ENCODE results near the gene SCAI. TPM values are rescaled to one million over a fixed set of nuclear protein-coding genes. Genes with fewer than 3 reads are reported as not detected.

Gene SCAI
- total and polyA plus RNA-seq, 9 of the 15 experiments (the other 6 are each of a cell fraction or from before 2014, with no cell fraction given): 0.70 to 12.4 (median 4.2) TPM

DNA sequence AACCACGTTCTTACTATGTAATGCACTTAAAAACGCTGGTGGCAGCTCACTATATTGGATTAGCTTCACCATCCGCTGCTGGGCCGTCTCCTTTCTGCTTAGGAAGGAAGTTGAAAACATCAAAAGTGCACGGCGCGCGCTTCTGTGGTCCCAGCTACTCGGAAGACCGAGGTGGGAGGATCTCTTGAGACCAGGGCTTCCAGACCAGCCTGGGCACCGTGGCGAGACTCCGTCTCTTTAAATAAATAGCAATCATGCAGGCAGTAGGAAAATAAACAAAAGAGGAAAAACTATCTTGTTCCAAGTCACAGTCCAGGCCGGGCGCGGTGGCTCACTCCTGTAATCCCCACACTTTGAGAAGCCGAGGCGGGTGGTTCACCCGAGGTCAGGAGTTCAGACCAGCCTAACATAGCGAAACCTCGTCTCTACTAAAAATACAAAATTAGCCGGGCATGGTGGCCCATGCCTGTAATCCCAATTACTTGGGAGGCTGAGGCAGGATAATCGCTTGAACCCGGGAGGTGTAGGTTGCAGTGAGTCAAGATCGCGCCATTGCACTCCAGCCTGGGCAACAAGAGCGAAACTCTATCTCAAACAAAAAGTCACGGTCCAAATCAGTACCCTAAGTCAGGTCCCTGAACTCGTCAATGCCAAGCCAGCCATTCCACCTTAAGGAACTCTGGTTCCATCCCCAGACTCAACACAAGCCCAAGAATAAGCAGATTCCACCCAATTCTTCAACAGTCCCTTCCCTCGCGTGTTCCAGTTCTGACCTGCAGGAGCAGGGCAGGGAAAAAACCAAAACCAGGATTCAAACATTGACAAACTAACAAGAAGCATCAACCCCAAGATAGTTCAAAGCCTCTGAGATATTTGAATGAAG lies 201.4 kb downstream of the SCAI start (continued):
- TF ChIP-seq HMG20A (CRISPR knock-in tag; conservative IDR thresholded peaks at IDR 0.05): no peak

DNA sequence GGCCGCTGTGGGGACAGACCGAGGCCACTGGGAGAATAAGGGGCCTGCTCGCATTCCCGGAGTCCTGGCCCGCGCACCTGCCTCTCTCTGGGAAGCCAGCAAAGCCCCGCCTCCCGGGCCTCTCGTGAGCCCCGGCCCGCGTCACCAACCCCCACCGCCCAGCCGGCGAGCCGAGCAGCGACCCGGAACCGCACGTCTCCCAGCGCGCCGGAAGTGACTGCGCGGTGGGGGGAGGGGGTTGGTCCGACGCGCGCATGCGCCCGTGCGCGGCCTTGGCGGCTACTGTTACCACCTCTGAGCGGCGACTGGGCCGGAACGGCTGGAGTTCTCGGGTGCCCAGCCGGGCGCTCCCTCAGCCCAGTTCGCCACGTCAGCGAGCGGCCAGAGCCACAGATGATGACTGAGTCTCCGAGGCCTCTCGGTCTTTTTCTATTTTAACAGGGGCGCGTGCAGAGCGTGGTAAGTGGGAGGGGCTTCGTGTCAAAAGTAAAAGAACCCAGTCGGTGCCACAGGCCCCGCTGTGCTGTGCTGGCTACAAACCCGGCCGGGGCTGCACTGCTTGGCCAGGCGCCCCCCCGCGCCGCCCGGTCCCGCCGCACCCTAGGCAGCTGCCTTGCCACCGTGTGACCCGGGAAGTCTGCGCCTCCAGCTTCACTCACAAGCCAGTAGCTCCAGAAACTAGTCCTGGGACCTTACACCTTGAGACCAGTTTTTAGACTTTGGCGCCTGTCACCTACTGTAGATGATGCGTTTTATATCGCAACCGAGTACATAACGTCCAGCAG lies 202.2 kb downstream of the SCAI start, which contains the start of gene GOLGA1:
TSS of gene GOLGA1 (minus strand) at position 190 of the 785 bp plus-strand sequence. CDS start 2,372 bp downstream, outside the sequence.
- Histone ChIP-seq H3K9me3 (replicated peaks; ENCODE audit: control insufficient read depth, insufficient read depth, low read depth, low read length) (no peaks in the 10 kb centered on the region), H3K4me2 (ENCODE audit: insufficient read depth, low read length) (peak within 1 kb of the TSS; percentile 99), H4K20me1 (replicated peaks; ENCODE audit: control insufficient read depth, insufficient read depth, low read length) (no peaks in the 10 kb centered on the region), H3K9ac (ENCODE audit: insufficient read depth in 1 of 2, low read depth in 2 of 2, low read length in 2 of 2) (peak within 1 kb of the TSS; percentile 95 to 96), H2AFZ (ENCODE audit: low read depth, low read length) (peak within 1 kb of the TSS; percentile 85), H3K36me3 (ENCODE audit: control insufficient read depth, insufficient read depth, low read length) (peaks cover 18% of the 10 kb centered on the region), H3K9me1 (ENCODE audit: control insufficient read depth, insufficient read depth, low read length) (no peaks in the 10 kb centered on the region), H3K4me3 (peak within 1 kb of the TSS; percentile 75), H3K27me3 (ENCODE audit: control insufficient read depth in 2 of 2, insufficient read depth in 2 of 2, low read length in 2 of 2) (no peaks in the 10 kb centered on the region), H3K4me1 (replicated peaks in 1 of 2; ENCODE audit: control insufficient read depth in 2 of 2, insufficient read depth in 2 of 2, low read length in 2 of 2) (peaks cover 6 to 8% of the 10 kb centered on the region in 2 experiments; a peak in 3 of 5 replicates), H3K27ac (ENCODE audit: extremely low read depth, low read depth, low read length) (peak within 1 kb of the TSS; percentile 95), H3K79me2 (ENCODE audit: control insufficient read depth, insufficient read depth, low read length) (peaks cover 27% of the 10 kb centered on the region)
- BruUV-seq (replicated peaks): TSS peak; percentile 86
- ATAC-seq: peak; percentile 92
- intact Hi-C loops (cut with micrococcal nuclease): loop anchor here (2.0 kb wide), 1 partner anchor 70 kb away; no protein-coding TSS in a partner anchor
- in situ Hi-C loops (cut with MboI): no loop called here
- ChIA-PET POLR2A (interaction anchor here (0.8 to 1.2 kb wide), 7 partner anchors 9 to 300 kb away, joined by 3 to 6 read pairs (median 4); partner anchors contain the start of gene HSPA5), CTCF (ENCODE audit: low intra/inter-chr PET ratio) (no interaction called here)
- FAIRE-seq: peak; percentile 63
- peak; percentile 96 for DNase-seq (ENCODE audit: extremely low read depth in 1 of 4, low spot score in 3 of 4)
- 1% methylated on average over 47 of the region's 70 CpGs for WGBS (ENCODE audit: insufficient coverage, low coverage, missing lambda C conversion rate)
- TF ChIP-seq ZNF785 (CRISPR knock-in tag; IDR thresholded peaks at IDR 0.05) (no peak), SMC3 (conservative IDR thresholded peaks at IDR 0.05; ENCODE audit: insufficient read depth, low read depth, low read length) (0 out of 2 replicates have a peak, but pooled peaks have one; percentile 12), ARNT (IDR thresholded peaks at IDR 0.05) (no peak), ZFX (CRISPR knock-in tag; IDR thresholded peaks at IDR 0.05) (peak; percentile 99), ZFP1 (CRISPR knock-in tag; IDR thresholded peaks at IDR 0.05) (no peak), POLR2B (IDR thresholded peaks at IDR 0.05; ENCODE audit: low read depth, partially characterized antibody) (peak; percentile 90), ZNF41 (CRISPR knock-in tag; conservative IDR thresholded peaks at IDR 0.05) (no peak), FOXA3 (CRISPR knock-in tag; conservative IDR thresholded peaks at IDR 0.05 in 1 of 2, IDR thresholded peaks at IDR 0.05 in 1 of 2) (peak in 1 of 2 experiments; percentile 36; a peak in 1 of 4 replicates), TEAD4 (IDR thresholded peaks at IDR 0.05; ENCODE audit: low read length) (no peak), TEAD4 (CRISPR knock-in tag; IDR thresholded peaks at IDR 0.05; ENCODE audit: borderline replicate concordance) (no peak)
- TF ChIP-seq, protein P1, sequence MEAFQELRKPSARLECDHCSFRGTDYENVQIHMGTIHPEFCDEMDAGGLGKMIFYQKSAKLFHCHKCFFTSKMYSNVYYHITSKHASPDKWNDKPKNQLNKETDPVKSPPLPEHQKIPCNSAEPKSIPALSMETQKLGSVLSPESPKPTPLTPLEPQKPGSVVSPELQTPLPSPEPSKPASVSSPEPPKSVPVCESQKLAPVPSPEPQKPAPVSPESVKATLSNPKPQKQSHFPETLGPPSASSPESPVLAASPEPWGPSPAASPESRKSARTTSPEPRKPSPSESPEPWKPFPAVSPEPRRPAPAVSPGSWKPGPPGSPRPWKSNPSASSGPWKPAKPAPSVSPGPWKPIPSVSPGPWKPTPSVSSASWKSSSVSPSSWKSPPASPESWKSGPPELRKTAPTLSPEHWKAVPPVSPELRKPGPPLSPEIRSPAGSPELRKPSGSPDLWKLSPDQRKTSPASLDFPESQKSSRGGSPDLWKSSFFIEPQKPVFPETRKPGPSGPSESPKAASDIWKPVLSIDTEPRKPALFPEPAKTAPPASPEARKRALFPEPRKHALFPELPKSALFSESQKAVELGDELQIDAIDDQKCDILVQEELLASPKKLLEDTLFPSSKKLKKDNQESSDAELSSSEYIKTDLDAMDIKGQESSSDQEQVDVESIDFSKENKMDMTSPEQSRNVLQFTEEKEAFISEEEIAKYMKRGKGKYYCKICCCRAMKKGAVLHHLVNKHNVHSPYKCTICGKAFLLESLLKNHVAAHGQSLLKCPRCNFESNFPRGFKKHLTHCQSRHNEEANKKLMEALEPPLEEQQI (IDR thresholded peaks at IDR 0.05): no peak
- TF ChIP-seq, protein P2, sequence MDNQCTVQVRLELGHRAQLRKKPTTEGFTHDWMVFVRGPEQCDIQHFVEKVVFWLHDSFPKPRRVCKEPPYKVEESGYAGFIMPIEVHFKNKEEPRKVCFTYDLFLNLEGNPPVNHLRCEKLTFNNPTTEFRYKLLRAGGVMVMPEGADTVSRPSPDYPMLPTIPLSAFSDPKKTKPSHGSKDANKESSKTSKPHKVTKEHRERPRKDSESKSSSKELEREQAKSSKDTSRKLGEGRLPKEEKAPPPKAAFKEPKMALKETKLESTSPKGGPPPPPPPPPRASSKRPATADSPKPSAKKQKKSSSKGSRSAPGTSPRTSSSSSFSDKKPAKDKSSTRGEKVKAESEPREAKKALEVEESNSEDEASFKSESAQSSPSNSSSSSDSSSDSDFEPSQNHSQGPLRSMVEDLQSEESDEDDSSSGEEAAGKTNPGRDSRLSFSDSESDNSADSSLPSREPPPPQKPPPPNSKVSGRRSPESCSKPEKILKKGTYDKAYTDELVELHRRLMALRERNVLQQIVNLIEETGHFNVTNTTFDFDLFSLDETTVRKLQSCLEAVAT (IDR thresholded peaks at IDR 0.05): no peak
- TF ChIP-seq, protein P3, sequence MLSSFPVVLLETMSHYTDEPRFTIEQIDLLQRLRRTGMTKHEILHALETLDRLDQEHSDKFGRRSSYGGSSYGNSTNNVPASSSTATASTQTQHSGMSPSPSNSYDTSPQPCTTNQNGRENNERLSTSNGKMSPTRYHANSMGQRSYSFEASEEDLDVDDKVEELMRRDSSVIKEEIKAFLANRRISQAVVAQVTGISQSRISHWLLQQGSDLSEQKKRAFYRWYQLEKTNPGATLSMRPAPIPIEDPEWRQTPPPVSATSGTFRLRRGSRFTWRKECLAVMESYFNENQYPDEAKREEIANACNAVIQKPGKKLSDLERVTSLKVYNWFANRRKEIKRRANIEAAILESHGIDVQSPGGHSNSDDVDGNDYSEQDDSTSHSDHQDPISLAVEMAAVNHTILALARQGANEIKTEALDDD (IDR thresholded peaks at IDR 0.05): no peak

All from K562 (cell line).